Lower leg skin (tissue), 3 donors: ENCODE results near the gene NFAM1.

Experiments
- POLR2A ChIP-seq, 2 donors: fragments of 450-650 bp; IDR thresholded peaks; one replicate each; pipeline ENCODE4 v1.6.1; 2016 to 2017; ENCODE audit warnings: antibody characterized with exemption in 2 of 2, mild to moderate bottlenecking in 1 of 2, moderate library complexity in 1 of 2
- TF ChIP-seq, protein P1 (sequence below), 3 donors: fragments of 450-650 bp; IDR thresholded peaks; one replicate each; pipeline ENCODE4 v1.5.1; 2016; ENCODE audit warnings: antibody characterized with exemption in 3 of 3, mild to moderate bottlenecking in 3 of 3, moderate library complexity in 2 of 3

- TF ChIP-seq, protein P1, sequence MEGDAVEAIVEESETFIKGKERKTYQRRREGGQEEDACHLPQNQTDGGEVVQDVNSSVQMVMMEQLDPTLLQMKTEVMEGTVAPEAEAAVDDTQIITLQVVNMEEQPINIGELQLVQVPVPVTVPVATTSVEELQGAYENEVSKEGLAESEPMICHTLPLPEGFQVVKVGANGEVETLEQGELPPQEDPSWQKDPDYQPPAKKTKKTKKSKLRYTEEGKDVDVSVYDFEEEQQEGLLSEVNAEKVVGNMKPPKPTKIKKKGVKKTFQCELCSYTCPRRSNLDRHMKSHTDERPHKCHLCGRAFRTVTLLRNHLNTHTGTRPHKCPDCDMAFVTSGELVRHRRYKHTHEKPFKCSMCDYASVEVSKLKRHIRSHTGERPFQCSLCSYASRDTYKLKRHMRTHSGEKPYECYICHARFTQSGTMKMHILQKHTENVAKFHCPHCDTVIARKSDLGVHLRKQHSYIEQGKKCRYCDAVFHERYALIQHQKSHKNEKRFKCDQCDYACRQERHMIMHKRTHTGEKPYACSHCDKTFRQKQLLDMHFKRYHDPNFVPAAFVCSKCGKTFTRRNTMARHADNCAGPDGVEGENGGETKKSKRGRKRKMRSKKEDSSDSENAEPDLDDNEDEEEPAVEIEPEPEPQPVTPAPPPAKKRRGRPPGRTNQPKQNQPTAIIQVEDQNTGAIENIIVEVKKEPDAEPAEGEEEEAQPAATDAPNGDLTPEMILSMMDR (IDR thresholded peaks at IDR 0.05) = no peak
- TF ChIP-seq POLR2A (IDR thresholded peaks at IDR 0.05) = no peak
Observed at GRCh38 chr22:42401535-42402334, 30.5 kb downstream of the NFAM1 start.
